SK-N-SH treated with all-trans-retinoic acid at 6 μM for 48 hours (cell line): ENCODE measurements around the gene SEMA4B.

Experiments used
- ATAC-seq: fragments of 200-7000 bp; cut with Tn5 transposase; 3 replicates; pipeline ENCODE4 v1.9.1; 2020; ENCODE audit warnings: mild to moderate bottlenecking, moderate library complexity
- ARNTL ChIP-seq: fragments of 450-650 bp; formaldehyde crosslinking; IDR thresholded peaks from 2 replicates; pipeline ENCODE4 v1.5.0; 2020; ENCODE audit warnings: low read depth, mild to moderate bottlenecking, moderate library complexity, borderline replicate concordance
- BACH2 ChIP-seq: fragments of 250-450 bp; sonication (Bioruptor Pico); IDR thresholded peaks from 2 replicates; pipeline ENCODE4 v1.9.0; 2021; ENCODE audit warnings: mild to moderate bottlenecking, borderline replicate concordance
- CSDC2 ChIP-seq: fragments of 250-450 bp; sonication (Bioruptor Pico); IDR thresholded peaks from 2 replicates; pipeline ENCODE4 v1.5.0; 2020; ENCODE audit warnings: mild to moderate bottlenecking, moderate library complexity
- GLIS3 ChIP-seq: fragments of 250-450 bp; sonication (Bioruptor Pico); IDR thresholded peaks from 2 replicates; pipeline ENCODE4 v1.5.0; 2020; ENCODE audit warnings: mild to moderate bottlenecking, moderate library complexity
- OSR1 ChIP-seq: fragments of 250-450 bp; sonication (Bioruptor Pico); IDR thresholded peaks from 2 replicates; pipeline ENCODE4 v1.8.0; 2022; ENCODE audit warnings: moderate library complexity, mild to moderate bottlenecking, inconsistent platforms
- PPARA ChIP-seq: fragments of 250-450 bp; sonication (Bioruptor Pico); IDR thresholded peaks from 2 replicates; pipeline ENCODE4 v1.5.0; 2020; ENCODE audit warnings: mild to moderate bottlenecking, borderline replicate concordance
- RARB ChIP-seq: fragments of 250-450 bp; sonication (Bioruptor Pico); IDR thresholded peaks from 2 replicates; pipeline ENCODE4 v1.8.0; 2021; ENCODE audit warnings: mild to moderate bottlenecking, moderate library complexity
- SNAI2 ChIP-seq: fragments of 250-450 bp; sonication (Bioruptor Pico); IDR thresholded peaks from 2 replicates; pipeline ENCODE4 v1.5.0; 2020; ENCODE audit warnings: mild to moderate bottlenecking, moderate library complexity
- TCF4 ChIP-seq: fragments of 250-450 bp; sonication (Bioruptor Pico); IDR thresholded peaks from 2 replicates; pipeline ENCODE4 v1.8.0; 2021; ENCODE audit warnings: mild to moderate bottlenecking, moderate library complexity, borderline replicate concordance
- ZC3H10 ChIP-seq: fragments of 250-450 bp; sonication (Bioruptor Pico); IDR thresholded peaks from 2 replicates; pipeline ENCODE4 v1.5.1; 2021; ENCODE audit warnings: mild to moderate bottlenecking, moderate library complexity
- ZFP3 ChIP-seq: fragments of 250-450 bp; sonication (Bioruptor Pico); IDR thresholded peaks from 2 replicates; pipeline ENCODE4 v1.5.0; 2020; ENCODE audit warnings: mild to moderate bottlenecking, moderate library complexity
- ZFP30 ChIP-seq: fragments of 450-650 bp; formaldehyde crosslinking; IDR thresholded peaks from 2 replicates; pipeline ENCODE4 v1.5.0; 2022; ENCODE audit warnings: mild to moderate bottlenecking, moderate library complexity
- ZNF565 ChIP-seq: fragments of 450-650 bp; formaldehyde crosslinking; conservative IDR thresholded peaks from 2 replicates; pipeline ENCODE4 v1.5.0; 2020; ENCODE audit warnings: low read depth, mild to moderate bottlenecking, moderate library complexity
- ZNF70 ChIP-seq: fragments of 450-650 bp; formaldehyde crosslinking; IDR thresholded peaks from 2 replicates; pipeline ENCODE4 v1.5.0; 2020; ENCODE audit warnings: mild to moderate bottlenecking, moderate library complexity
- TF ChIP-seq, protein P1 (sequence below): fragments of 250-450 bp; sonication (Bioruptor Pico); IDR thresholded peaks from 2 replicates; pipeline ENCODE4 v1.5.1; 2020; ENCODE audit warnings: low read depth, mild to moderate bottlenecking, moderate library complexity
- TF ChIP-seq, protein P2 (sequence below): fragments of 250-450 bp; sonication (Bioruptor Pico); IDR thresholded peaks from 2 replicates; pipeline ENCODE4 v1.8.0; 2021; ENCODE audit warnings: low read depth, mild to moderate bottlenecking, moderate library complexity, borderline replicate concordance
- TF ChIP-seq, protein P3 (sequence below): fragments of 250-450 bp; sonication (Bioruptor Pico); IDR thresholded peaks from 2 replicates; pipeline ENCODE4 v1.5.1; 2021; ENCODE audit warnings: mild to moderate bottlenecking, moderate library complexity
- TF ChIP-seq, protein P4 (sequence below): fragments of 250-450 bp; sonication (Bioruptor Pico); IDR thresholded peaks from 2 replicates; pipeline ENCODE4 v1.5.0; 2020; ENCODE audit warnings: mild to moderate bottlenecking, moderate library complexity
- TF ChIP-seq, protein P5 (sequence below): fragments of 250-450 bp; sonication (Bioruptor Pico); IDR thresholded peaks from 2 replicates; pipeline ENCODE4 v1.8.0; 2020; ENCODE audit warnings: mild to moderate bottlenecking, moderate library complexity, borderline replicate concordance

The SEMA4B gene

DNA sequence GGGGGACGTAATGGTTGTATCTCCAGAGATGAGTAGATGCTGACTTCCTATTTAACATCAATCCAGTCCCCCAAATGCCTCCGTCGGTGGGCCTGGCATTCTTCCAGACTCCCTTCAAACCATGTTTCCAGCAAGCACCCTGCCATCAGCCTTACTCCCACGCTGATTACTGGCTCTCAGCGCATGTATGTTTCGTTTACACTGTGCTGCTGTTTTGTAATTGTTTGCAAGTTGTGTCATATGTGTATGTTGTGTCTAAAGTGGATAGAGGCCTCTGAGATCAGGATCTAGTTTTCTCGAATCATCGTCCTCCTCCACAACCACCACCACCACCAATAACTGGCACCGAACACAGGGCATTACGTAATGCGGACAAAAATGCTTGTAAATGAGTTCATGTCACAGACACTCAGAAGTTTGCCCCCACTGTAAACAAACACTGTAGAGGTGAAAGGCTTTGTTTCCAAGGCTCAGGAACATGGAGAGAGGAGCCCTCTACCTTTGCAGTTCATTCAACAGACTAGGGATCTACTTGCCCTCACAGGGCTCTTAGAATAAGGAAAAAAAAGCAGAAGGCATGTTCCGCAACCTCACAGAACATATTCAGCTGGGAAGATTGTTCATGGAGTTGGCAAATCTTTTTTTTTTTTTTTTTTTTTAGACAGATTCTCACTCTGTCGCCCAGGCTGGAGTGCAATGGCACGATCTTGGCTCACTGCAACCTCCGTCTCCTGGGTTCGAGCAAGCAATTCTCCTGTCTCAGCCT lies 46.1 kb upstream of the SEMA4B start:
- TF ChIP-seq TCF4 (CRISPR knock-in tag) (no peak), ZFP3 (CRISPR knock-in tag) (no peak)
- ATAC-seq: no peak

DNA sequence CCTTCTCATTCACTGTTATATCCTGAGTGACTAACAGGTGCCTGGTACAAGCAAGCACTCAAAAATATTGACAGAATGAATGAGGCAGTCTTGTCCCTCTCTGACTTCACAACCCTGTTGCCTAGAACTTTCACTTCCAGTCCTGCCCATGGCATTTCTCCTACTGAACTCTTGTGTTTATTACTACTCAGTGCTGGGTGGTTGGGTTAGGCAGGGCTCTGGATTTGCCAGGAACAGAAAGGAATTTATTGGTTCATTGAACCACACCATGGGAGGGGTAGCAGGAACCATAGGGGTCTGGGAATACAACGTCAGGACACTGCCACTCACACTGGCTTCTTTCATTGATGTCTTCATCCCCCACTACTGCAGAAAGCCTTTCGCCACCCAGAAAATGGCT lies 41.9 kb upstream of the SEMA4B start:
- ATAC-seq: no peak
- no peak for TF ChIP-seq PPARA
- TF ChIP-seq ZFP30 (CRISPR knock-in tag): no peak
- TF ChIP-seq, protein P1, sequence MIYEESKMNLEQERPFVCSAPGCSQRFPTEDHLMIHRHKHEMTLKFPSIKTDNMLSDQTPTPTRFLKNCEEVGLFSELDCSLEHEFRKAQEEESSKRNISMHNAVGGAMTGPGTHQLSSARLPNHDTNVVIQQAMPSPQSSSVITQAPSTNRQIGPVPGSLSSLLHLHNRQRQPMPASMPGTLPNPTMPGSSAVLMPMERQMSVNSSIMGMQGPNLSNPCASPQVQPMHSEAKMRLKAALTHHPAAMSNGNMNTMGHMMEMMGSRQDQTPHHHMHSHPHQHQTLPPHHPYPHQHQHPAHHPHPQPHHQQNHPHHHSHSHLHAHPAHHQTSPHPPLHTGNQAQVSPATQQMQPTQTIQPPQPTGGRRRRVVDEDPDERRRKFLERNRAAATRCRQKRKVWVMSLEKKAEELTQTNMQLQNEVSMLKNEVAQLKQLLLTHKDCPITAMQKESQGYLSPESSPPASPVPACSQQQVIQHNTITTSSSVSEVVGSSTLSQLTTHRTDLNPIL (CRISPR knock-in tag): no peak
- TF ChIP-seq, protein P2, sequence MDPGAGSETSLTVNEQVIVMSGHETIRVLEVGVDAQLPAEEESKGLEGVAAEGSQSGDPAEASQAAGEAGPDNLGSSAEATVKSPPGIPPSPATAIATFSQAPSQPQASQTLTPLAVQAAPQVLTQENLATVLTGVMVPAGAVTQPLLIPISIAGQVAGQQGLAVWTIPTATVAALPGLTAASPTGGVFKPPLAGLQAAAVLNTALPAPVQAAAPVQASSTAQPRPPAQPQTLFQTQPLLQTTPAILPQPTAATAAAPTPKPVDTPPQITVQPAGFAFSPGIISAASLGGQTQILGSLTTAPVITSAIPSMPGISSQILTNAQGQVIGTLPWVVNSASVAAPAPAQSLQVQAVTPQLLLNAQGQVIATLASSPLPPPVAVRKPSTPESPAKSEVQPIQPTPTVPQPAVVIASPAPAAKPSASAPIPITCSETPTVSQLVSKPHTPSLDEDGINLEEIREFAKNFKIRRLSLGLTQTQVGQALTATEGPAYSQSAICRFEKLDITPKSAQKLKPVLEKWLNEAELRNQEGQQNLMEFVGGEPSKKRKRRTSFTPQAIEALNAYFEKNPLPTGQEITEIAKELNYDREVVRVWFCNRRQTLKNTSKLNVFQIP (CRISPR knock-in tag): no peak
- no peak for TF ChIP-seq CSDC2 (CRISPR knock-in tag)
- TF ChIP-seq ZNF565 (CRISPR knock-in tag): no peak
- TF ChIP-seq, protein P3, sequence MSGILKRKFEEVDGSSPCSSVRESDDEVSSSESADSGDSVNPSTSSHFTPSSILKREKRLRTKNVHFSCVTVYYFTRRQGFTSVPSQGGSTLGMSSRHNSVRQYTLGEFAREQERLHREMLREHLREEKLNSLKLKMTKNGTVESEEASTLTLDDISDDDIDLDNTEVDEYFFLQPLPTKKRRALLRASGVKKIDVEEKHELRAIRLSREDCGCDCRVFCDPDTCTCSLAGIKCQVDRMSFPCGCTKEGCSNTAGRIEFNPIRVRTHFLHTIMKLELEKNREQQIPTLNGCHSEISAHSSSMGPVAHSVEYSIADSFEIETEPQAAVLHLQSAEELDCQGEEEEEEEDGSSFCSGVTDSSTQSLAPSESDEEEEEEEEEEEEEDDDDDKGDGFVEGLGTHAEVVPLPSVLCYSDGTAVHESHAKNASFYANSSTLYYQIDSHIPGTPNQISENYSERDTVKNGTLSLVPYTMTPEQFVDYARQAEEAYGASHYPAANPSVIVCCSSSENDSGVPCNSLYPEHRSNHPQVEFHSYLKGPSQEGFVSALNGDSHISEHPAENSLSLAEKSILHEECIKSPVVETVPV (CRISPR knock-in tag): no peak
- TF ChIP-seq BACH2: no peak
- TF ChIP-seq ARNTL (CRISPR knock-in tag): no peak
- TF ChIP-seq SNAI2: no peak
- no peak for TF ChIP-seq RARB (CRISPR knock-in tag)
- no peak for TF ChIP-seq OSR1 (CRISPR knock-in tag)

DNA sequence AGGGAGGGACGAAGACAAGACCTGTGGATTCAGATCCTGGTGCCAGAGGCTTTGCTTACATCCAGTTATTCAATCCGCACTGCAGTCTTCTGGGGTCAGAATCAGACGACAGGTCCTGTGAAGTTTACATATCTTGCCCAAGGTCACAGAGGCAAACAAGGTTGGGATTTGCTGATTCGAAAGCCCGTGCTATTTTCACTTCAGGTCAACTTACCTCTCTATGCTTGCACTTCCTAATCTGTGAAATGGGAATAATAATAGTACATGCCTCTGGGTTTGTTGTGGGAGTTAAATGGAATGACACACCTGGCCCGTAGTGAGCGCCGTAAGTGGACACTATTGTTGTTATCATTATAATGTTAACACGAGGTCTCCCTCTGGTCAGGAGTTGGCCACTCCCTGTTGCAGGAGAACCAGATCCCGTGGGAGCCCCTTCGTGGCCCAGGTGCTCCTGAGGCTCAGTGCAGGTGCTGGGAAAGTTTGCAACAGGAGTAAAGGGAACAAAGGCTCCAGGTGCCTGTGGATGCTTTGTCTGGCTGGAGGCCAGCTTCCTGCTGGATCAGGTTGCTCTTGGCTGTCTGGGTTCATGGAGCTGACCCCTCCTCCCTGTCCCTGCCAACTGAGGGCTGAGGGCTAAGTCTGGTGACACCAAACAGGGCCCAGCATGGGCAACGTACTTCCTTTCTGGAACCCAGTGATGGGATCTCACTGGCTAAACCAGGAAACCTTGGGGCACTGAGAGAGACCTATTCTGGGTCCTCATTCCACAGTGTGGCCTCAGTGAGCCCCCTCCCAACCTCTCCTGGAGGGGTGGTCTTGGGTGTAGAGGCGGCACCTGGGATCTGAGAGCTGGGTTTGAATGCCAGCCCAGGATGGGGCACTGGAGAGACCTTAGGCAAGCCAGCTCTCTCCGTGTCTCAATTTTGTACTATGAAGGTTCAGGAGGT lies 40.1 kb upstream of the SEMA4B start:
- ATAC-seq: no peak
- TF ChIP-seq GLIS3 (CRISPR knock-in tag) (no peak), ZFP30 (CRISPR knock-in tag) (no peak), ZNF565 (CRISPR knock-in tag) (no peak), CSDC2 (CRISPR knock-in tag) (no peak), RARB (CRISPR knock-in tag) (no peak), BACH2 (no peak)
- TF ChIP-seq, protein P4, sequence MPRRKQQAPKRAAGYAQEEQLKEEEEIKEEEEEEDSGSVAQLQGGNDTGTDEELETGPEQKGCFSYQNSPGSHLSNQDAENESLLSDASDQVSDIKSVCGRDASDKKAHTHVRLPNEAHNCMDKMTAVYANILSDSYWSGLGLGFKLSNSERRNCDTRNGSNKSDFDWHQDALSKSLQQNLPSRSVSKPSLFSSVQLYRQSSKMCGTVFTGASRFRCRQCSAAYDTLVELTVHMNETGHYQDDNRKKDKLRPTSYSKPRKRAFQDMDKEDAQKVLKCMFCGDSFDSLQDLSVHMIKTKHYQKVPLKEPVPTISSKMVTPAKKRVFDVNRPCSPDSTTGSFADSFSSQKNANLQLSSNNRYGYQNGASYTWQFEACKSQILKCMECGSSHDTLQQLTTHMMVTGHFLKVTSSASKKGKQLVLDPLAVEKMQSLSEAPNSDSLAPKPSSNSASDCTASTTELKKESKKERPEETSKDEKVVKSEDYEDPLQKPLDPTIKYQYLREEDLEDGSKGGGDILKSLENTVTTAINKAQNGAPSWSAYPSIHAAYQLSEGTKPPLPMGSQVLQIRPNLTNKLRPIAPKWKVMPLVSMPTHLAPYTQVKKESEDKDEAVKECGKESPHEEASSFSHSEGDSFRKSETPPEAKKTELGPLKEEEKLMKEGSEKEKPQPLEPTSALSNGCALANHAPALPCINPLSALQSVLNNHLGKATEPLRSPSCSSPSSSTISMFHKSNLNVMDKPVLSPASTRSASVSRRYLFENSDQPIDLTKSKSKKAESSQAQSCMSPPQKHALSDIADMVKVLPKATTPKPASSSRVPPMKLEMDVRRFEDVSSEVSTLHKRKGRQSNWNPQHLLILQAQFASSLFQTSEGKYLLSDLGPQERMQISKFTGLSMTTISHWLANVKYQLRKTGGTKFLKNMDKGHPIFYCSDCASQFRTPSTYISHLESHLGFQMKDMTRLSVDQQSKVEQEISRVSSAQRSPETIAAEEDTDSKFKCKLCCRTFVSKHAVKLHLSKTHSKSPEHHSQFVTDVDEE: no peak
- TF ChIP-seq, all 23 proteins: peak for 0

DNA sequence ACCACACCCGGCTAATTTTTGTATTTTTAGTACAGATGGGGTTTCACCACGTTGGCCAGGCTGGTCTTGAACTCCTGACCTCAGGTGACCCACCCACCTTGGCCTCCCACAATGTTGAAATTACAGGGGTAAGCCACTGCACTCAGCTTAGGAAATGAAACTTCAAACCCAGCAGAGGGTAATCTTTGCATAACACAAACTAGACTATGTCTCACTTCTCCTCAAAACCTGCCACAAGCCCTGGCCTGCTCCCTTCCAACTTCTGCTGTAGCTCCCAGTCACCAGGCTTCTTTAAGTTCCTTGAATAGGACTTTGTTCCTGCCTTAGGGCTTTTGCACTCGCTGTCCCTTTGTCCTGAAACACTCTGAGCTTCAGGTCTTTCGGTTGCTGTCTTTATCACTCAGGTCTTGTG lies 39.2 kb upstream of the SEMA4B start:
- ATAC-seq: no peak
- TF ChIP-seq, protein P1 (CRISPR knock-in tag): no peak
- TF ChIP-seq SNAI2 (no peak), ZNF70 (CRISPR knock-in tag) (no peak), ZC3H10 (no peak), GLIS3 (CRISPR knock-in tag) (no peak), CSDC2 (CRISPR knock-in tag) (no peak), OSR1 (CRISPR knock-in tag) (no peak), TCF4 (CRISPR knock-in tag) (no peak), ZFP3 (CRISPR knock-in tag) (no peak), BACH2 (no peak), ARNTL (CRISPR knock-in tag) (no peak)
- TF ChIP-seq, protein P2 (CRISPR knock-in tag): no peak
- TF ChIP-seq, protein P5, sequence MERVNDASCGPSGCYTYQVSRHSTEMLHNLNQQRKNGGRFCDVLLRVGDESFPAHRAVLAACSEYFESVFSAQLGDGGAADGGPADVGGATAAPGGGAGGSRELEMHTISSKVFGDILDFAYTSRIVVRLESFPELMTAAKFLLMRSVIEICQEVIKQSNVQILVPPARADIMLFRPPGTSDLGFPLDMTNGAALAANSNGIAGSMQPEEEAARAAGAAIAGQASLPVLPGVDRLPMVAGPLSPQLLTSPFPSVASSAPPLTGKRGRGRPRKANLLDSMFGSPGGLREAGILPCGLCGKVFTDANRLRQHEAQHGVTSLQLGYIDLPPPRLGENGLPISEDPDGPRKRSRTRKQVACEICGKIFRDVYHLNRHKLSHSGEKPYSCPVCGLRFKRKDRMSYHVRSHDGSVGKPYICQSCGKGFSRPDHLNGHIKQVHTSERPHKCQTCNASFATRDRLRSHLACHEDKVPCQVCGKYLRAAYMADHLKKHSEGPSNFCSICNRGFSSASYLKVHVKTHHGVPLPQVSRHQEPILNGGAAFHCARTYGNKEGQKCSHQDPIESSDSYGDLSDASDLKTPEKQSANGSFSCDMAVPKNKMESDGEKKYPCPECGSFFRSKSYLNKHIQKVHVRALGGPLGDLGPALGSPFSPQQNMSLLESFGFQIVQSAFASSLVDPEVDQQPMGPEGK (CRISPR knock-in tag): no peak
